Suprapubic skin (tissue), 4 donors: ENCODE data around the gene MCTP2. TPM values are rescaled to one million over a fixed set of nuclear protein-coding genes. Genes with fewer than 3 reads are reported as not detected.

ENCODE experiments used
- DNase-seq, 2 donors: peaks; one replicate each; pipeline ENCODE4 v3.0.0-alpha.2; 2019; ENCODE audit warnings: low spot score in 2 of 2
- H3K27ac ChIP-seq: fragments of 200-600 bp; sonication (generic); one replicate; pipeline ENCODE4 v1.5.1; 2019
- H3K27me3 ChIP-seq: fragments of 200-600 bp; sonication (generic); one replicate; pipeline ENCODE4 v1.5.1; 2019
- H3K36me3 ChIP-seq: fragments of 200-600 bp; sonication (generic); one replicate; pipeline ENCODE4 v1.5.1; 2019
- H3K4me1 ChIP-seq: fragments of 200-600 bp; sonication (generic); one replicate; pipeline ENCODE4 v1.5.1; 2019
- H3K4me3 ChIP-seq: fragments of 200-600 bp; sonication (generic); one replicate; pipeline ENCODE4 v1.5.1; 2019; ENCODE audit warnings: mild to moderate bottlenecking
- H3K9me3 ChIP-seq: fragments of 200-600 bp; sonication (generic); one replicate; pipeline ENCODE4 v1.5.1; 2019
- CTCF ChIP-seq, 2 donors: fragments of 200-600 bp in 1 of 2; fragments of 450-650 bp in 1 of 2; sonication (generic) in 1 of 2; IDR thresholded peaks; one replicate each; pipeline ENCODE4 v1.5.1; 2016 to 2019; ENCODE audit warnings: antibody characterized with exemption in 2 of 2, mild to moderate bottlenecking in 1 of 2, moderate library complexity in 1 of 2
- EP300 ChIP-seq: sonication (generic); formaldehyde crosslinking; IDR thresholded peaks from one replicate; pipeline ENCODE4 v1.6.1; 2017; ENCODE audit warnings: antibody characterized with exemption
- POLR2A ChIP-seq, 2 donors: fragments of 450-650 bp; IDR thresholded peaks; one replicate each; pipeline ENCODE4 v1.6.1; 2017; ENCODE audit warnings: antibody characterized with exemption in 2 of 2, mild to moderate bottlenecking in 2 of 2, moderate library complexity in 2 of 2
- POLR2AphosphoS5 ChIP-seq, 3 donors: sonication (generic); formaldehyde crosslinking; IDR thresholded peaks; one replicate each; pipeline ENCODE4 v1.6.1; 2017; ENCODE audit warnings: antibody characterized with exemption in 3 of 3
- WGBS: methylation state at CpG from one replicate; pipeline ENCODE4 v1.1.5; 2018; 5-methylcytosine and 5-hydroxymethylcytosine counted together
- total RNA-seq, 4 donors: library from RNA; depleted of rRNA; stranded (reverse); fragments of >200 nt; gene quantifications; one replicate each; pipeline ENCODE4 v1.1.0, GENCODE V29; 2016

Gene MCTP2
- total RNA-seq, 4 donors from 2014 or later: 17.2 to 41.8 (median 20.5) TPM

GRCh38 chr15:94277485-94277884 is 46.1 kb downstream of the MCTP2 start:
- no peak overlapping the region for H3K4me3 ChIP-seq
- H3K4me1 ChIP-seq: no peaks in the 10 kb centered on the region
- H3K27ac ChIP-seq: no peak overlapping the region
- 90% methylated on average over 1 of the region's 1 CpG for WGBS
- DNase-seq: no peak
- H3K27me3 ChIP-seq: no peaks in the 10 kb centered on the region
- H3K9me3 ChIP-seq: no peaks in the 10 kb centered on the region
- TF ChIP-seq CTCF (IDR thresholded peaks at IDR 0.05): no peak
- no peak for TF ChIP-seq POLR2A (IDR thresholded peaks at IDR 0.05)
- no peak for TF ChIP-seq POLR2AphosphoS5 (IDR thresholded peaks at IDR 0.05)
- TF ChIP-seq EP300: no peak
- H3K36me3 ChIP-seq: no peaks in the 10 kb centered on the region

- Histone ChIP-seq H3K4me3 (no peak overlapping the region), H3K27me3 (no peaks in the 10 kb centered on the region), H3K9me3 (no peaks in the 10 kb centered on the region), H3K4me1 (no peaks in the 10 kb centered on the region), H3K36me3 (no peaks in the 10 kb centered on the region), H3K27ac (no peak overlapping the region)
- no peak for TF ChIP-seq POLR2AphosphoS5 (IDR thresholded peaks at IDR 0.05)
- no peak for TF ChIP-seq POLR2A (IDR thresholded peaks at IDR 0.05)
- no peak for TF ChIP-seq EP300
- no peak for TF ChIP-seq CTCF (IDR thresholded peaks at IDR 0.05)
- WGBS: 79% methylated on average over 2 of the region's 2 CpGs
- DNase-seq: no peak
Measured at GRCh38 chr15:94279736-94280135, 48.4 kb downstream of the MCTP2 start.

GRCh38 chr15:94280301-94280700 is 48.9 kb downstream of the MCTP2 start:
- no peak for DNase-seq
- no peaks in the 10 kb centered on the region for H3K4me1 ChIP-seq
- WGBS: 81% methylated on average over 3 of the region's 3 CpGs
- TF ChIP-seq EP300 (no peak), CTCF (IDR thresholded peaks at IDR 0.05) (no peak), POLR2A (IDR thresholded peaks at IDR 0.05) (no peak), POLR2AphosphoS5 (IDR thresholded peaks at IDR 0.05) (no peak)
- no peaks in the 10 kb centered on the region for H3K27me3 ChIP-seq
- no peak overlapping the region for H3K27ac ChIP-seq
- no peaks in the 10 kb centered on the region for H3K9me3 ChIP-seq
- no peaks in the 10 kb centered on the region for H3K36me3 ChIP-seq
- H3K4me3 ChIP-seq: no peak overlapping the region

GRCh38 chr15:94282269-94283250 is 51.2 kb downstream of the MCTP2 start:
- H3K9me3 ChIP-seq: no peaks in the 10 kb centered on the region
- no peaks in the 10 kb centered on the region for H3K27me3 ChIP-seq
- no peaks in the 10 kb centered on the region for H3K4me1 ChIP-seq
- H3K4me3 ChIP-seq: no peak overlapping the region
- no peak overlapping the region for H3K27ac ChIP-seq
- 64% methylated on average over 7 of the region's 7 CpGs for WGBS
- TF ChIP-seq POLR2A (IDR thresholded peaks at IDR 0.05) (no peak), POLR2AphosphoS5 (IDR thresholded peaks at IDR 0.05) (no peak), CTCF (IDR thresholded peaks at IDR 0.05) (no peak), EP300 (no peak)
- DNase-seq: no peak
- H3K36me3 ChIP-seq: no peaks in the 10 kb centered on the region

GRCh38 chr15:94286583-94286982 is 55.2 kb downstream of the MCTP2 start:
- Histone ChIP-seq H3K27me3 (no peaks in the 10 kb centered on the region), H3K27ac (peak overlapping the region; percentile 8), H3K9me3 (no peaks in the 10 kb centered on the region), H3K4me1 (no peaks in the 10 kb centered on the region), H3K4me3 (no peak overlapping the region), H3K36me3 (no peaks in the 10 kb centered on the region)
- no peak for DNase-seq
- TF ChIP-seq EP300 (no peak), POLR2A (IDR thresholded peaks at IDR 0.05) (no peak), CTCF (IDR thresholded peaks at IDR 0.05) (no peak), POLR2AphosphoS5 (IDR thresholded peaks at IDR 0.05) (no peak)
- WGBS: 44% methylated on average over 3 of the region's 3 CpGs
